ENCODE data around the gene STARD7. TPM values are rescaled to one million over a fixed set of nuclear protein-coding genes. Genes with fewer than 3 reads are reported as not detected.
A peak's percentile ranks its signal among the peaks of the same experiment; 100 is the strongest.

Gene STARD7
- total RNA-seq, 1 donor = 170 TPM

DNA sequence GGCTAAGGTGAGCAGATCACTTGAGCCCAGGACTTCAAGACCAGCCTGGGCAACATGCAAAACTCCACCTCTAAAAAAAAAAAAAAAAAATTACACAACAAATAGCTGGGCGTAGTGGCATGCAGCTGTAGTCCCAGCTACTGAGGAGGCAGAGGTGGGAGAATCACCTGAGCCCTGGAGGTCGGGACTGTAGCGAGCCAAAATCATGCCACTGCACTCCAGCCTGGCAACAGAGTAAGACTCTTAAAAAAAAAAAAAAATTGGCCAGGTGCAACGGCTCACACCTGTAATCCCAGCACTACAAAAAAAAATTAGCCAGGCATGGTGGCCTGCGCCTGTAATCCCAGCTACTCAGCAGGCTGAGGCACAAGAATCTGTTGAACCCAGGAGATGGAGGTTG, 7.3 kb downstream of the STARD7 start:
- no peak for DNase-seq (ENCODE audit: low read depth)
- TF ChIP-seq CTCF (IDR thresholded peaks at IDR 0.05; ENCODE audit: insufficient read depth, low read length) = no peak
- H3K4me3 ChIP-seq (ENCODE audit: low read depth, low read length) = no peak overlapping the region

GRCh38 chr2:96198921-96199320, 9.7 kb downstream of the STARD7 start:
- no peak for DNase-seq (ENCODE audit: low read depth)
- TF ChIP-seq CTCF (IDR thresholded peaks at IDR 0.05; ENCODE audit: insufficient read depth, low read length) = no peak
- H3K4me3 ChIP-seq (ENCODE audit: low read depth, low read length) = no peak overlapping the region

- no peak for TF ChIP-seq CTCF (IDR thresholded peaks at IDR 0.05; ENCODE audit: insufficient read depth, low read length)
- DNase-seq (ENCODE audit: low read depth) = peak; percentile 27
- no peak overlapping the region for H3K4me3 ChIP-seq (ENCODE audit: low read depth, low read length)
These were observed 10.9 kb downstream of the STARD7 start for GRCh38 chr2:96197546-96198255.

DNA sequence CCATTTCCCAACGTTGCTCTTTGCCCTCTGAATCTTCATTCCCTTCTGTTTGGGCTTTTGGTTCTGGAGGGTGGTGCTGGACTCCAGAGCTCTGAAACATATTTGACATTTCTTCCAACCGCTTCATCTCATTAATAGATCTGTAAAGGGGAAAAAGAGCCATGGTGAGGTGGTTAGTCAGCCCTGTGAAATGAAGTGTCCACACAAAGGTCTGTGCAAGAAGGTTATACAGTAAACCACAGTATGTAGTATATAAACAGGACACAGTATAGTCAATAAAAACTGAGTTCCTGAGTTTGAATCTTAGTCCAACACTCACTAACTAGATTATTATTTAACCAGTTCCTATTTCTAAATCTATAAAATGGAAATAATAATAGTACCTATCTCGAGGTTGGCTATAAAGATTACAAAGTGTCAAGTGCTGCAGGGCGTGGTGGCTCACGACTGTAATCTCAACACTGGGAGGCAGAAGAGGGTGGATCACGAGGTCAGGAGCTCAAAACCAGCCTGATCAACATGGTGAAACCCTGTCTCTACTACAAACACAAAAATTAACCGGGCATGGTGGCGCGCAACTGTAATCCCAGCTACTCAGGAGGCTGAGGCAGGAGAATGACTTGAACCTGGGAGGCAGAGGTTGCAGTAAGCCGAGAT, 13.1 kb downstream of the STARD7 start:
- peak; percentile 15 for DNase-seq (ENCODE audit: low read depth)
- no peak overlapping the region for H3K4me3 ChIP-seq (ENCODE audit: low read depth, low read length)
- no peak for TF ChIP-seq CTCF (IDR thresholded peaks at IDR 0.05; ENCODE audit: insufficient read depth, low read length)

DNA sequence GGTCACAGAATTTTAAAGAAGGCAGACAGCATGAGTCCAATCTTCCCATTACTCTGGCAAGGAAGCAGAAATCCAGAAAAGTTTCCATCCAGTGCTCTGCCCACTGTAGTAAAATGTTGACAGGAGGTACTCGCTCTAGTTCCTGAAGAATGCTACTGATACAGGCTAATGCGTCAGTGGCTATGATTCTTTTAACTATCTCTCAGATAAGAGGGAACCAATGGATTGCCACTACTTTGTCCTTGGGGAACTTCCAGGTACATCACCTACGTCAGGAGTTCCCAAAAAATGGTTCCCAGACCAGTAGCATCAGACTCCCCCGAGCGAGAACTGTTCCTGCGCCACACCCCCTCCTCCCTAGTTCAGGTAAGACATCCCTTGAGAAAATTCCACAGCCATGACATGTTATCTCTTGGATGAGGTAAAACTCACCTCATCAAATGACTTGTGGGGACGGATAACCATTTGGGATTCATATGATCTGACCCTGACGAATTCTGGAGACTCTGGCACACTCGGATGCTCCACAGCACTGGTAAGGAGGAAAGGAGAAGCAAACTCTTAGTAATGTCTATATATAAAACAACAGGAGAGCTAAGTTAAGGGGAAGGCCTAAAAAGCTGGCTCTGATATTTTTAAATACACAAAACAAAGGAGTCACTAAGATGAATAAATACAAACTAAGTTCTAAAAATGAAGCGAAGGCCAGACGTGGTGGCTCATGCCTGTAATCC, 16.5 kb downstream of the STARD7 start:
- no peak overlapping the region for H3K4me3 ChIP-seq (ENCODE audit: low read depth, low read length)
- DNase-seq (ENCODE audit: low read depth) = no peak
- TF ChIP-seq CTCF (IDR thresholded peaks at IDR 0.05; ENCODE audit: insufficient read depth, low read length) = no peak

DNA sequence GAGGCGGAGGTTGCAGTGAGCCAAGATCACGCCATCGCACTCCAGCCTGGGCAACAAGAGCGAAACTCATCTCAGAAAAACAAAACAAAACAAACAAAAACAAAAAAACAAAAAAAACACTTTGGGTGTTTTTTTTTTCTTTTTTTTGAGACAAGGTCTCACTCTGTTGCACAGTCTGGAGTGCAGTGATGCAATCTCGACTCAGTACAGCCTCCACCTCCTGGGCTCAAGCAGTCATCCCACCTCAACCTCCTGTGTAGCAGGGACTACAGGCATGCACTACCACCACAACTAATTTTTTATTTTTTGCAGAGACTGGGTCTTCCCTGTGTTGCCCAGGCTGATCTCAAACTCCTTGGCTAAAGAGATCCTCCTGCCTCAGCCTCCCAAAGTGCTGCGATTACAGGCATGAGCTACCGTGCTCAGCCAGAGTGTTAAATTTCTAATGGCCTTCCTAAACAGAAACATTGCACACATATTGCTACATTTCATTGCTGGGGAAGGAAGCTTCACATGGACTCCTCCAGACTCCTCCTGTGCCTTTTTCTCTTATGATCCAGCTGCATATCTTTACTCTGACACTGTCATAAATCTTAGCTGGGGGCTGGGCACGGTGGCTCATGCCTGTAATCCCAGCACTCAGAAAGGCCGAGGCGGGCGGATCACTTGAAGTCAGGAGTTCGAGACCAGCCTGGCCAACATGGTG, 19.7 kb downstream of the STARD7 start:
- no peak for DNase-seq (ENCODE audit: low read depth)
- no peak overlapping the region for H3K4me3 ChIP-seq (ENCODE audit: low read depth, low read length)
- no peak for TF ChIP-seq CTCF (IDR thresholded peaks at IDR 0.05; ENCODE audit: insufficient read depth, low read length)

All from fibroblast of the aortic adventitia (primary cell).